ENCODE measurements around the gene RUFY3. TPM values are rescaled to one million over a fixed set of nuclear protein-coding genes. Genes with fewer than 3 reads are reported as not detected.

RUFY3 gene
- total RNA-seq, 1 donor from 2014 or later: 54.8 TPM

DNA sequence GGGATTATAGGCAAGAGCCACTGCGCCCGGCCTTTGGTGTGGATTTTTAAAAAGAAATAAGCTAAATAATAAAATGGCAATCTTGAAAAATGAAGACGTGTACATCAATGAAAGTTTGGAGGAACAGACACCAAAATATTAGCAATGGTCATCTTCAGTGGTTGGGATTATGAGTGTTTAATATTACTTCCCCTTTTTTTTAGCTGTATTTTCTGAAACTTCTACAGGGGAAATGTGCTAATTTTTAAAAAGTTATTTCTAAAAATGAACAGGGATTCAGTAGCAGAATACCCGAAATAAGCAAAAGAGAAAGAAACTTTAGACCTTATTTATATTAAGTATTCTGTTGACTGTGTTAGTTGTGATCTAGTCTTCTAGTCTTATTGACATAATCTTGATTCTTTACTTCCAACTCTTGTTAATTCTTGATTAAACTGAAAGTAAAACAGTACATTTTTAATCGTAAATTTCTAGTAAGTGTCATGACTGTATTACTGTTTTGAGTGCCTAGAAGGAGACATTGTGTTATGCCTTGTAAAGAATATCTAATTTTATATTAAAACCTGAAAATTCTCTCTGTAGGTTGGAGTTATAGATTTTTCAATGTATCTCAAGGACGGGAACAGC, 51.3 kb downstream of the RUFY3 start:
- no peak for DNase-seq (ENCODE audit: low spot score)

DNA sequence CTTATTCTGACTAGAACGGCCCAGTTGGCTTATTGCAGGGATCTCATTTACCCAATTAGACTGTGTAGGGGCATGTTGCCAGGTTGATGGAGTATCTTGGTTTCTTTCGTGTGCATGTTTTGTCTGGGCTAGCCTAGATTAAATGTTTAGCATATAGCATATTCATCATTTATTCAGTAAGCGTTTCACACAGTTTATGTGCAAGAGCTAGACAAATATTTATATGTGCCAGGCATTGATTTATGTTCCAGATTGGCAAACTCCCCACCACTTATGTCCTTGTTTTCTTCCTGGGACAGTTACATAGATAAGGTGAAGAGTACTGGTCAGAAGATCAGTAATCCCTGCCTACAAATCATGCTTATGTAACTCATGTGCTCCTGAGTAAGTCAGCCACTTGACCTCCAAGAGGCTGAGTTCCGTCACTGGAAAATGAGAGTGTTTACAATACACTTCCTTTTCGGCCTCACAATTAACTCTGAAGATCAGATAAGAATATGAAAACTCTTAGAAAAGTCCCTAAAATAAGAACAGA, 57.2 kb downstream of the RUFY3 start:
- DNase-seq (ENCODE audit: low spot score): no peak

DNA sequence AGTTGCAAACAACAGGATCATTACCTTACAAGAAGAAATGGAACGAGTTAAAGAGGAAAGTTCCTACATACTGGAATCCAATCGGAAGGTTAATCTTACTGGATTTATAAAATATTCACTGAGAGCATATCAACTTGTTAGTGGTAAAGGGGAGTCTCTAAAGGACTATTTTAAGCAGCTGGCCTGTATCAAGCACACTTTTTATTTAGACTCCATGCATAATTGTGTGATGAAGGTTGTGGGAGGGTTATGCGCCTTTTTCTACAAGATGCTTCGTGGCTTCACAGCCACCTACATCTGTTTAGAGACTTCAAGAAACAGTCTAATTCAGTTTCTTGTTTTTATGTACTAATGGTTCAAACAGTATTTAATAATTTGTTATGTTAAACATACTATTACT, 61.3 kb downstream of the RUFY3 start:
- DNase-seq (ENCODE audit: low spot score): no peak

DNA sequence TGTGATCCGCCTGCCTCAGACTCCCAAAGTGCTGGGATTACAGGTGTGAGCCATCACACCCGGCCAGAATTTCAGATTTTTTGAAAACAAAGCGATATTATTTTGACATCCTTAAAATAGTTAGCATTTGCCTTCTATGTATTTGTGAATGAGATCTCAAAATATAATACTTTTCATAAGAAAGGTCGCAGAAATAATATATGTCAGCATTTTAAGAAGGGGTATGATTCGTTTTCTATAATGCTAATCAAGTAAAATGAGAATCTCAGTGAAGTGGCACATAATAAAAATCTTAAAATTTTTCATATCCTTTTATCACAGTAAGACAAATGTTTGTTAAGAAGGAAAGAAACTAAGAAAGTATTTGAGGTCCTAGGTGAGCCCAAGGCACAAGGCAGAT, 65.7 kb downstream of the RUFY3 start:
- no peak for DNase-seq (ENCODE audit: low spot score)

DNA sequence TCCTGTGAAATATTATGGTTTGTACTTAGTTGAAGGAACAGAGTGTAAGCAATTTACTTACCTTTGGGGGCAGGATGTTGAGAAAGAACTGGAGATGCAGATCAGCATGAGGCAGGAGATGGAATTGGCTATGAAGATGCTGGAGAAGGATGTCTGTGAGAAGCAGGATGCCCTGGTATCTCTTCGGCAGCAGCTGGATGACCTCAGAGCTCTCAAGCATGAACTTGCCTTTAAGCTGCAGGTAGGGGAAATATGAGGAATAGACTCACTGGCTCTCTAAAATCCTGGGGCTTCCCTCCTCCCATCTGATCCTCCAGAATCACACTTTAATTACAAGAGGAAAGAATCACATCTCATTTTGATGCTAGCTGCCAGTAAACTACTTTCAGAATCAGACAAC, 67.0 kb downstream of the RUFY3 start:
- DNase-seq (ENCODE audit: low spot score): no peak

DNA sequence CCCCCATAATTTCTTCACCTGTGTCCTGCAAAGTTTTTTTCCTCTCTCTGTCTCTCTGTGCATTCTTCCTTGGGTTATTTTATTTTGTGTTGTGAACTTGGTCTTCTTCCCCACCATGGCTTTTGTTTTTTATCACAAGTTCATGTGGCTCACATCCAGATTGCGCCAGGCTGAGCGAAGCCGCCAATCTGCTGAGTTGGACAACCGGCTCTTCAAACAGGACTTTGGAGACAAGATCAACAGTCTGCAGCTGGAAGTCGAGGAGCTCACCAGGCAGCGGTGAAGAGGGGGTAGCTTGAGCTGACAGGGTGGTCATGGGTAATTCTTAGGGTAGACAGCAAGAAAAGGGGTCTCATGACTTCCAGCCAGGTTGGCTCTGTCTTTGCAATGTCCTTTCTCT, 71.9 kb downstream of the RUFY3 start:
- DNase-seq (ENCODE audit: low spot score): no peak

DNA sequence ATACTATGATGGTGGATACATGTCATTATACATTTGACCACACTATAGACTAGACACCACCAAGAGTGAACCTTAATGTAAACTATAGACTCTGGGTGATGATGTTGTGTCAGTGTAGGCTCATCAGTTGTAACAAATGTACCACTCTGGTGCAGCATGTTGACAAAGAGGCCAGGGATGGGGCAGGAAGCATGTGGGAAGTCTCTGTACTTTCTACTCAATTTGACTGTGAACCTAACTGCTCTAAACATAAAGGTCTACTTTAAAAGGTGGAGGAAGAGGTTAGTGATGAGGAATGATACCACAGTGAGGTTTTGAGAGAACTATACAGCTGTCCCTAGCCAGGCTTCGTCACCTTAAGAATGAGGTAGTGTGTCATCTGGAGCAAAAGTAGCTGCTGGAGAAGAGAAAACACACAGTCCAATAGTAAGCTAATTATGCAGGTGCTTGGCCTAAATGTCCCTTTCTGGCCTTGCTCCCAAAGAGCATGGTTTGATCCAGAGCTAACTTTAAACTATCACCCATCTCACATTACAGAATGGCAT, 79.6 kb downstream of the RUFY3 start:
- DNase-seq (ENCODE audit: low spot score): no peak

DNA sequence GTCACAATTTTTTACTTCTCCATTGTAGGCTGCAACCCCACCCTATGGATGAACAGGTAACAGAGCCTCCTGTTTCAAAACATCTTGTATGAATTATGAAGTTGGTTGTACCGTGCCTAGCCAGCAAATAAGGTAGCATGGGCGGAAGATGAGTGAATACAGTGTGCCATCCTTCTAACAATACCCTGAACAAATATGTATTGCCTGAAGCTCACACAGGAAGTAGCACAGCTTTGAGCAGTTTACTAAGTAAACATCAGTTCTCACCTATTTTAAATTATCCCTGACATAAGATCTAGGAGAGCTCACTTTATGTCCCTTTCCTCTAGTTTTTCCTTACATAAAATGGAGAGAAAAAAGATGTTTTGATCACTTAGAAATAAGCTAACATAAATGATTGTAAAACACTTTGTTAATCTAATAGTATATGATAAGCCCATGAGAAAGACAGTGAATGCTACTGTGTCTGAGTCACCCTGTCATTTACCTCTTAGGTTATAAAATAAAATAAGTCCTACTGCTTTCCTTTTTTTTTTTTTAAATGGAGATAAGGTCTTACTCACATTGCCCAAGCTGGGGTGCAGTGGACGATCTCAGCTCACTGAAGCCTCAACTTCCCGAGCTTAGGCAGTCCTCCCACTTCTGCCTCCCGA, 81.3 kb downstream of the RUFY3 start:
- DNase-seq (ENCODE audit: low spot score): no peak

DNA sequence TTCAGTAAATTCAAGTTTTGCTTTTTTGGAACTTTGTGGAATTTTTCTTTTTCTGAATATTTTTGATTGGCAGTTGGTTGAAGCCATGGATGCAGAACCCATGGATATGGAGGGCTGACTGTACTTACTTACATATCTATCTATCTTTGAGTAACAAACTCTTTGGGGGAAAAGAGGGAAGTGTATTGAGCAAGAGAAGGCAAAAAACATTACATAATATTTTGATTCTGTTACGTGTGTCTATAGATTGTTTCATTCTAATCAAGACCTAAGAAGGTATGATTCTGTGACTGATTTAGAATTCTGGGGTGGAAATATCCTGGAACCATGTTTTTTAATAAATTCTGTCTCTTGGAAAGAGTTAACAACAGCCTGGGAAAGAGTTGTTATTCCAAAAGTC, 86.4 kb downstream of the RUFY3 start:
- DNase-seq (ENCODE audit: low spot score): no peak

DNA sequence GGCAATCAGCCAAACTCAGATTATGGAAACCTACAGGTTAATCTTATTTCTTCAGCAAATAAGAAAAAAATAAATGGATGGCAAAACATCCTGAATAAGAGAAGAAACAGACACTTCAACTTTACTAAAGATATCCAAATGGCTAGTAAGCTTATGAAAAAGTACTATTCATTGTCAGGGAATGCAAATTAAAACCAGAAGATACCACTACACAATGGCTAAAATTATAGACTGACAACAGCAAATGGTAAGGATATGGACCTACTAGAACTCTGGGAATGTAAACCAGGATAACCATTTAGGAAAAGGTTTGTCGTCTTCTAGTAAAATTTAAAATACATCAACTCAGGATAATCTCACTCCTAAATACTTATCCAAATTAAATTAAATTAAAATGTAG, 93.6 kb downstream of the RUFY3 start:
- DNase-seq (ENCODE audit: low spot score): no peak

DNA sequence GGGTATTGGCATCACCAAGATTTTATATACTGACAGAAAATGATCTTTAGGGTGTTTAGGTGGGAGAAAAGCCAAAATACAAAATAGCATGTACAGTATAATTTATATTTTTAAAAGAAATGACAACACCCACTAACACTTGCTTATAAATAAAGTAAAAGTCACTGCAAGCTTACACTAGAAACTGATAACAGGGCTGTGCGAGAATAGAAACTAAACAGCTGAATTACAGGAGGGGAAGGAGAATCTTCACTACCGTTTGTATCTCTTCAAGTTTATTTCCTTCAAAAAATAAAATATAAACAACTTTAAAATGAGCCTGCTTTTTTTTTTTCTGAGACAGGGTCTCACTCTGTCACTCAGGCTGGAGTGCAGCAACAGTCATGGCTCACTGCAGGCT, 95.1 kb downstream of the RUFY3 start:
- DNase-seq (ENCODE audit: low spot score): no peak

DNA sequence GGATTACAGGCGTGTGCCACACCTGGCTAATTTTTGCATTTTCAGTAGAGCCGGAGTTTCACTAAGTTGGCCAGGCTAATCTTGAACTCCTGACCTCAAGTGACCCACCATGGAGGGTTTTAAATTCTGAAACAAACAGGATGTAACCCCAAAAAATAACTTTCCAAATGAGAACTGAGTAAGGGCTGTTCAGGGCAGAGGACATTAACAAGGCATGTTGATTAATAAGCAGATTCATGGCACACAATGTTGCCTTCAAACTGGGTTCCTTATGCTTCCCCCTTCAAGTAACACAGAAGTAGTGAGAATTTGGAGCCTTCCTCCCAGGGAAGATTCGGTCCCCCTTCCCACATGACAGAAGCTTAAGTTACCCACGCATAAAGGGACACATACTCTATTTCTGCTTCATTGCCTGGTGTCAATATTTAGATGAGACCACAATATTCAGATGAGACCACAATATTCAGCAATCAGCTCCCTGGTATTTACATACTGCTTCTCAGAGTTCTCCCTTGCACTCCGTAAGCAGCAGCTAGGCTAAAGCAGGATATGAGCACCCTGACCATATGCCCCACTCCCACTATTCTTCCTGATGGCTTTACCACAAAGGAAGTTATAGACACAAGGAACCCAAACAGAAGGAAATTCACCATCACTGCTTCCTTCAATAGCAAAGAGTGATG, 96.5 kb downstream of the RUFY3 start:
- DNase-seq (ENCODE audit: low spot score): no peak

DNA sequence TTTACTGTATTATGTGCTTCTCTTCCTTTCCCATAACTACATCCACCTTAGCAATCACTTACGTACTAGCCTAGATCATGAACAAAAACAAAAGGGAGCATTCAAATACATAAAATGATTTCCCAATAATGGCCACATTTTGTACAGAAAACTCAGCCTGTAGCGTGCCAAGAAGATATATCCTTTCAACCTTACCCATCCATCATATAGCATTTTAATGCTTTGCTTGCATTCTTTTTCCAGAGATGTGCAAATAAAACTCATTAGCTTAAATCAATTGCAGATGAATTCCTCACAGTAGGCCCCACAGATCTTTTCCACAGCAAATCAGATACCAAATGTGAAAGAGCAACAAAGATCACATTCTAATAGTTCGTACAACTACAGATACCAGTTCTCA, 97.2 kb downstream of the RUFY3 start:
- DNase-seq (ENCODE audit: low spot score): no peak

DNA sequence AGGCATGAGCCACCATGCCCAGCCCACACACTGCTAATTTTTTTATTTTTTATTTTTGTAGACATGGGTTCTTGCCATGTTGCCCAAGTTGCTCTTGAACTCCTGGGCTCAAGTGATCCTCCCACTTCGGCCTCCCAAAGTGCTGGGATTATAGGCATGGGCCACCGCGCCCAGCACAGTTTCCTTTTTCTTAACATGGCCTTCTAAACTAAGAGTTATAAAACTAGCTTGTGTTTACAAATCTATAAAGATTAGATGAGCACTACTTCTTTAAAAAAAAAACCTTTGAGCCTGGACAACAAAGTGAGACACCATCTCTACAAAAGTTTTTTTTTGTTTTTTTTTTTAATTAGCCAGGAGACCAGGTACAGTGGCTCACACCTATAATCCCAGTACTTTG, 107.3 kb downstream of the RUFY3 start:
- no peak for DNase-seq (ENCODE audit: low spot score)

DNA sequence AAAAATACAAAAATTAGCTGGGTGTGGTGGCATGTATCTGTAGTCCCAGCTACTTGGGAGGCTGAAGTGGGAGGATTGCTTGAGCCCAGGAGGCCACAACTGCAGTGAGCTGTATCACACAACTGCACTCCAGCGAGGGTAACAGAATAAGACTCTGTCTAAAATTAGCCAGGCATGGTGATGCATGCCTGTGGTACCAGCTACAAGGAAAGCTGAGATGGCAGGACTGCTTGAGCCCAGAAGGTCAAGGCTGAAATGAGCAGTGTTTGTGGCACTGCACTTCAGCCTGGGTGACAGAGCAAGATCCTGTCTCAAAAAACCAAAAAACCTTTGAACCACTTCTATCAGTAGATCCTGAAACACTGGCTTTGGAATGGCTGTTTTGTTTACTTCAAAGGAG, 107.7 kb downstream of the RUFY3 start:
- DNase-seq (ENCODE audit: low spot score): no peak

DNA sequence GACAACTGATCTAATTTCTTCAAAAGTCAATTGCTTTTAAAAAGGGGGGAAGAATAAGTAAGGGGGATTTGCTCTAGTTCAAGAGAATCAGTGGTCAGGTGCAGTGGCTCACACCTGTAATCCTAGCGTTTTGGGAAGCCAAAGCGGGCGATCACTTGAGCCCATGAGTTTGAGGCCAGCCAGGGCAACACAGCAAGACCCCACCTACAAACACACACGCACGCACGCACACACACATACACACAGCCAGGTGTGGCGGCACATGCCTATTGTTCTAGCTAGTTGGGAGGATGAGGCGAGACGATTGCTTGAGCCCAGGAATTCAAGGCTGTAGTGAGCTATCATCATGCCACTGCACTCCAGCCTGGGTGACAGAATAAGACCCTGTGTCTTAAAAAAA, 108.3 kb downstream of the RUFY3 start:
- no peak for DNase-seq (ENCODE audit: low spot score)

DNA sequence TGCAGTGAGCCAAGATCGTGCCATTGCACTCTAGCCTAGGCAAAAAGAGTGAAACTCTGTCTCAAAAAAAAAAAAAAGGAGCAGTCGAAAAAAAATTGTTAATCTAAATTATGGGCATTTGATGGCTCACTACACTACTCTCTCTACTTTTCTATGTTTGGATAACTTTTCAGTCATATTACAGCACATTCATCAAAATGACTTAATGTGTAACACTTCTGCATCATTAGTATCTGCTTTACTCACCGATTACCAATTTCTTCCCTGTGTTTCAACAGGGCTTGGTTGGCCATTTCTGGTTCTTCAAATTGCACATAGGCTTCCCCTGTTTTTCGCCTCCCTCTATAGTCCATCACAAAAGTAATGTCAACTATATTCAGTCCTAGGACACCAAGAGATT, 109.5 kb downstream of the RUFY3 start:
- no peak for DNase-seq (ENCODE audit: low spot score)

DNA sequence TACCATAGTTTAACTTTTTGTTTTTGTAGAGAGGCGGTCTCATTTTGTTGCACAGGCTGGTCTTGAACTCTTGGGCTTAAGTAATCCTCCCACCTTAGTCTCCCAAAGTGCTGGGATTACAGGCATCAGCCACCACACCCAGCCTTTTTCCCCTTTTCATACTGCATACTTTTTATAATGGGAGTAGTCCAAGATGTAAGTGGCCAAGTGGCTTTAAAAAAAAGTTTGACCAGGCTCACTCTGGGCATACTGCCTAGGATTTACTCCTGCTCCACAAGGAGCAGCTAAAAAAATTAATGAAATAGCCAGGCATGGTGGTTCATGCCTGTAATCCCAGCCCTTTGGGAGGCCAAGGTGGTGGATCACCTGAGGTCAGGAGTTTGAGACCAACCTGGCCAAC, 111.9 kb downstream of the RUFY3 start:
- no peak for DNase-seq (ENCODE audit: low spot score)

DNA sequence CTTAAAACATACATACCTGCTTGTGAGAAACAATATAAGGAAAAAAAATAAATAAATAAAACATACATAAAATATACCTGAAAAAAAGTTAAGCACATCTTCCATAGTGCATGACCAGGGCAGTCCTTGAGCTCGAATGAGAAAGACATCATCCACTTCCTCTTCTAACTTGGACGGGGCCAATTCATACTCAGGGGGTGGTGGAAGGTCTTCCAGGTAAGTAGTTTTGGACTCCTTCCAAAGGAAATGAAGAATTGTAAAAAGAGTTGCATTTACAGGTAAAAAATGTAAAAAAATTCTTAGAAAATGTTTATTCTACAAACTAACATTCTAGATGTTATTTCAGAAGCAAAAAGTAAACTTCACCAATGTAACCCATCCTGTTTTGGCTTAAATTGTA, 114.3 kb downstream of the RUFY3 start:
- DNase-seq (ENCODE audit: low spot score): no peak

DNA sequence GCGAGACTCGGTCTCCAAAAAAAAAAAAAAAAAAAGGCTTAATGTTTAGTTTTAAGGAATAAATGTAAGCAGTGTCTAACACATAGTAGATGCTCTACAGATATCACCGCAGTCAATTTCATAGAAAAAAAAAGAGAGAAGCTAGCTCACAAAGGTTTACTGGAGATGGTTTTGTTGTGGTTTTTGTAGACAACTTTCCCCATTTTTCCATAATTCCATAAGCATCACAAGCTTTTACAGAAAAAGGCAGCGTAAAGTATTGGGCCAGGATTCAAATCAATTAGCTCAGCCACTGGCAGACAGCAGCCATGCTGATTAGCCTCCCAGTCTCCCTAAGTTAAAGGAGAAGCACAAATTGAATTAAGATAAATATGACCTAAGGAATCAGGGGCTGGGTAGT, 116.4 kb downstream of the RUFY3 start:
- DNase-seq (ENCODE audit: low spot score): no peak

DNA sequence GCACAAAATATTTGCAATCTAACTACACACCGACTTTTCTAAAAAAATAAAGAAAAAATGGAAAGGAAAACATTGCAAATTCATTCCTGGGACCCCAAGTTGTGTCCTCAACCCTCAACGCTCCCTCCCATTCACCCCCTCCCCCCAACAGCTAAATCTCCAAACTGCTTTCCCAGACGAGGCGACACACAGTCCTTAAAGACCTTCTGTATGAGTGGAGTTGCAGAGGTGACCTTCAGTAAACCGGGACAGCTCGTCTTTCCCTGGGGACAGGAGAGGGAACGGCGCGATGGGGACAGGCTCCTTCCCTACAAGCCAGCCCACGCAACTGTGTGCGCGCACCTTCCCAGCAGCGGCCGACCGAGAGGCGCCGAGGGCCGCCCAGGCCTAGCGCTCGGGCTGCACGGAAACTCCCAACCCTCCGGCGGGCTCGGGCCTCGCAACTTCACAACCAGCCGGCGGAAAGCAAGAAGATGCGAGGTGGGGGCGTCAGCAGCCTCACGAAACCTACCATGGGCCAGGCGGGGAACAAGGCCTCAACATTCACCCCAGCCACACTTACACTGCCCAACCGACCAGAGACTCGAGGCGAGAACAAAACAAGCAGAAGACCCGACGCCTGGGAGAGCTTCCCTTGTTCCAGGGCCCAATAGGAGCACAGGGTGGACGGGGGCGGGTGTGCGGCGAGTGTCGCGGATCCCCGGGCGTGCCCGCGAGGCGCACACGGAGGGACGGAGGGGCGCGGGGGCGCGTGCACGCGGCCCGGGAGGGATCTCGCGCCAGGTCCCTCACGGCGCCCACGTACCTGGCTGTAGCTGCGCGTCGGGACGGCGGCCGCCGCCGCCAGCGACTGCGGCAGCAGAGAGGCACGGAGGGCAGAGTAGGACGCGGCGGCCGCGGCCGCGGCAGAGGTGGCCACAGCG, 117.2 kb downstream of the RUFY3 start:
- DNase-seq (ENCODE audit: low spot score): peak; percentile 92

All from mesenteric fat pad (tissue), 1 donor.